Erythroblast (primary cell): Measurements from ENCODE around the gene GGCX.
"Not testable (repeated sequence)": the region's sequence is repeated elsewhere in the genome, so short reads cannot be mapped to it uniquely, and the experiment has no call there.

Experiments used
- DNase-seq, 2 experiments: peaks; one replicate each; lab custom pipeline; 2025; lab: John Stamatoyannopoulos, UW
- GATA1 ChIP-seq: IDR thresholded peaks from 2 replicates; pipeline ENCODE4 v1.6.1; 2011; ENCODE audit warnings: low read depth, mild to moderate bottlenecking, control low read depth, low read length, moderate library complexity
- POLR2A ChIP-seq: IDR thresholded peaks from 2 replicates; pipeline ENCODE4 v1.6.1; 2011; ENCODE audit warnings: mild to moderate bottlenecking, low read length

Gene GGCX

DNA sequence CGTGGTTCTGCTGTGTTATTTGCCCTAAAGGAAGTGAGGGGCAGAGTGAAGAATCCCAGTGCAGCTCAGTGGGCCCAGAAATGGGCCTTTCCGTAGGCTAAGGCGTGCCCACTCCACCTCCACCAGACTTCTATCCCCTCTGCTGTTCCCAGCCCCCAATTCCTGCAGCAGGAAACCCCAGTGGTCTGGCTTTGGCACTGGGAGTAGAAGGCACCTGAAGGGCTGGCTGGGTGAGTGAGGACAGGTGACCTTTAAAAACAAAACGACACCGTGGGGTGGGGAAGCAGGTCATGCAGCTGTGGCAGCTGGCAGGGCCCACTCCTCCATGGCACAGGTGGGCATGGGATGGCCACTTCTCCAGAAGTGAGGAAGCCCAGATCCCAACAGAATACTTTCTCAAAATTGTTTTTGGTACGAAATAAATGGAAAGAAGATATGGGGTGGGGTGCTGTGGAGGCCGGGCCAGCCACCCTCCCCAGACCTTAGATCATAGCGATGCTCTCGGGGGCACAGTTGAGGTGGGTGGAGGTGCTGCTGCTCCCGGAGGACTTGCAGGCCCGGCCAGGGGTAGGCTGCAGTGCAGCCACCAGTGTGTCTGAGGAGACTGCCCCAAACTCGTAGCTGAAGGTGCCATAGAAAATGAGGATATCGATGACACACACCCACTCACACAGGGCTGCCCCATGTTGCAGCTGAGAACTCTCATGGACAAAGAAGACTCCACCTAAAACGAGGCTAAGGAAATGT lies 37.5 kb upstream of the GGCX start:
- TF ChIP-seq POLR2A (no peak), GATA1 (no peak)
- DNase-seq, result no peak

DNA sequence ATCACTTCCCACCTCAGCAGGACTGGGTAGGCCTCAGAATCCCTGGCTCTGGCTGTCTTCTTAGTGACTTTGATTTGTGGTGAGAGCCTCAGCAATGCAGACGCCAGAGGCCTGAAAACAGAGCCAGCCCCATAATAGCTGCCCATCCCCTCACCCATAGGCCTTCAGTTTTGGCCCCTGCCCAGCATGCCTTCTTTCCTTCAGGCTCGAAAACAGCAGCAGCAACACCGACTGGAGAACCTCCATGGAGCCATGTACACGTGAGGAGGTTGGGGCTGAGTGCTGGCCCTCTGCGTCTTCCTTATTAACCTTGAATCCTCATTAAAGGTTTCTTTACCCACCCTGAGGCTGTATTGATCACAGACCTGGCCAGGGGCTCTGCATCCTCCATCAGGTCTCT lies 35.9 kb upstream of the GGCX start:
- DNase-seq, result no peak
- TF ChIP-seq GATA1 (no peak), POLR2A (no peak)

DNA sequence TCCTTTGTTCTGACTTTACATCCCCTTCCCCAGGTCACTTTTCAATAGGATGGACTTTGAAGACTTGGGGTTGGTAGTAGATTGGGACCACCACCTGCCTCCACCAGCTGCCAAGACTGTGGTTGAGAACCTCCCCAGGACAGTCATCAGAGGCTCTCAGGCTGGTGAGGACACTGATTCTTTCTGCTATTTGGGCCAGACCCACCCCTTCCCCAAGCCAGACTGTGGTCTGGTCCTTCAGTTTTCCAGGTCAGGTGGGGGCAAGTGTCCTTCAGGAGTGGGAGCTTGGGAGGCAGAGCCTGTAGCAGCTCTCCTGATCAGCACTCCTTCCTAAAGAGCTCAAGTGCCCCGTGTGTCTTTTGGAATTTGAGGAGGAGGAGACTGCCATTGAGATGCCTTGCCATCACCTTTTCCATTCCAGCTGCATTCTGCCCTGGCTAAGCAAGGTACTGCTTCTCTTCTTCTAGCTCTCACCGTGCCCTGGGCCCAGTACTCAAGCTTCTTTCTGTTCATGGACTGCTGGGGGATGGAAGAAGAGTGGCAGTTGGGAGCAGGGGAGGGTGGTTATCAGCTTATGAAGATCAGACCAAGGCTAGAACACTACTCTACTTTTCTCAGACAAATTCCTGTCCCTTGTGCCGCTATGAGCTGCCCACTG lies 35.3 kb upstream of the GGCX start:
- DNase-seq, result no peak
- TF ChIP-seq GATA1 (no peak), POLR2A (no peak)

DNA sequence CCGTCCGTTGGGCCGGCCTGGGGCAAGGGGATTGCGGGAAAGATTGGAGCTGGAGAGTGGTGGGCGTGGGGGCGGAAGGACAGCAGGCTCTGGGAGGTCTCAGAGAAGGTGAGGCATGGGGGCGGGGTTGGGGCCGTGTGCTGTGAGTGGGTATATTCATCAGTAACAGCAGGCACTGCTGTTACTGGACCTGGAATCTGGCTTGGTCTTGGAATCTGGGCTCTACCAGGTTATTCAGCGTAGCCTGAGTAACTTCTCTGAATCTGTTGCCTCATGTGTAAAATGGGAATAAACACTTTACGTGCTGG lies 34.7 kb upstream of the GGCX start:
- TF ChIP-seq POLR2A (no peak), GATA1 (no peak)
- DNase-seq, result no peak

DNA sequence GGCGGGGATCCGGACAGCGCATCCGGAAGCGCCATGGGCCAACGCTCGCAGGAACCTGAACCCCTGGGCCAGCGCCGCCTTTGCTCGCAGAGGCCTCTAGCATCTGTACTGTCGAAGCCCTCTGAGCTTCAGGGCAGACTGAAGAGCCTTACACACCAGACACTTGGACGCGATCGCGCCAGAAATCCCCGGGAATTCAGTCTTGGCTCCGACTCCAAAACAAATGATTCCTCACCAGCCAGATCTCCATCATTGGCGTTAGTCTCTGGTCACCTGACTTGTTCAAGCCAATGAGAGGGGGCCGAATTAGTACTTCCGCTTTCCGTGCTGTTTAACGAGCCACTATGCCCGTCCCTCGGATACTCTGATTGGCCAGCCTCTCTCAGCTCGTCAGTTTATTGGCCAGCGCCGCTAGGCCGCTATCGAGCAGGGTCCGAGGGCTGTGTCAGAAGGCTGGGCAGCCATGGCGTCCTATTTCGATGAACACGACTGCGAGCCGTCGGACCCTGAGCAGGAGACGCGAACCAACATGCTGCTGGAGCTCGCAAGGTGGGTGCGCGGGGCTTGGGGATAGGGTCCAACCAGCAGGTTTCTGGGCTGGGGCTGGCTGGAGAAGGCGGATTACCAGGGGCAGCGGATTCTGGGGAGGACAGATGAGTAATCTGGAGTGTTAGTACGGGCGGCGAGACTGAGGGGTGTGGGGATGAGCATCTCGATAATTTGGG lies 34.2 kb upstream of the GGCX start, which contains the start of gene RNF181:
RNF181 (plus strand) TSS at position 445 of the 725 bp plus-strand sequence; CDS start at position 464, 19 bp downstream.
- peak; percentile 97 to 98 for DNase-seq
- TF ChIP-seq POLR2A, result peak; percentile 95
- TF ChIP-seq GATA1, result no peak

DNA sequence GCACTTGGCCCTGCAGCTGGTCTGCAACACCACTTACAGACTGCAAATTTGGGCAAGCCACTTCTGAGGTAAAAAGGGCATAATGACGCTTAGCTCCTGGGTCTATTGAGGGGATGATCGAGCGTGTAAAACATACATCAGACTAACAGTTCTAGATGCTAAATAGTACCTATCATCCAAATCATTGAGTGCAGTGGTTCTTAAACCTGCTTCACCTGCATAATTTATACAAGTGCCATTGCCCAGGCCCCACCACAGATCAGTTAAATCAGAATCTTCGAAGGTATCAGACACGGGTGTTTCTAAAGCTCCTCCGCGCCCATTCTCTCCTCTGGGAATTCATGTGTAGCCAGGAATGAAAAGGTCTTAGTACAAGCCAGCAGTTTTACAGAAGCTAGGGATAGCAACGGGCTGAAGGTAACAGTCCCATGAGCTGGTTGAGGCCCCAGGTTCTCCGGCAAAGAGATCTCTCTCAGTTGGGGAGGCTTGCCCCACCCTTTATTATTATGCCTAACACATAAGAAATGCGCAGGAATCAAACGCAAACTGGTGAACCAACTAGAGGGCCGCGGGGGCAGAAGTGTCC lies 33.5 kb upstream of the GGCX start:
- no peak for TF ChIP-seq POLR2A
- TF ChIP-seq GATA1, result no peak
- DNase-seq, result no peak

DNA sequence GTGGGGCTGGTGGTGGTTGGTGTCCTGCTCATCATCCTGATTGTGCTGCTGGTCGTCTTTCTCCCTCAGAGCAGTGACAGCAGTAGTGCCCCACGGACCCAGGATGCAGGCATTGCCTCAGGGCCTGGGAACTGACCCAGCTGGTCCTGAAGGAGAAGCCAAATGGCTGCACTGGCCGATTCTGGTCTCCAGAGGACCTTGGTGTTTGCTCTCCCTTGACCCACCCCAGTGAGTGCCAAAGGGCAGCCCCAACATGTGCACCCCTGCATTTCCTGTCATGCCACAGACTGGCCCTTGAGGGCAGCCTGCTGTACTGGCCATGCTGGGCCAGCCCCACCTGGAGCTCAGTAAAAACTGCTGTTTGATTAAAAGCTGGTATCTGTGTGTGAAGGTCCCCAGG lies 31.7 kb upstream of the GGCX start:
- no peak for DNase-seq
- TF ChIP-seq POLR2A (no peak), GATA1 (no peak)

DNA sequence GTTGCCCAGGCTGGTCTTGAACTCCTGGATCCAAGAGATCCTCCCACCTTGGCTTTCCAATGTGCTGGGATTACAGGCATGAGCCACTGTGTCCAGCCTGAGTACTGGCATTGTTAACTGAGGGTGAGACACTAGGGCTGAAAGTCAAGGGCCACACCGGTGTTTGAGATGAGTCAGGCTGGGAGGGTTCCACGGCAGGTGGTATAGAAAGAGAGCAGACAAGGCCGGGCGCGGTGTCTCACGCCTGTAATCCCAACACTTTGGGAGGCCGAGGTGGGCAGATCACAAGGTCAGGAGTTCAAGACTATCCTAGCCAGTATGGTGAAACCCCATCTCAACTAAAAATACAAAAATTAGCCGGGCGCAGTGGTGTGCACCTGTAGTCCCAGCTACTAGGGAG lies 31.0 kb upstream of the GGCX start:
- DNase-seq, result not testable (repeated sequence)

DNA sequence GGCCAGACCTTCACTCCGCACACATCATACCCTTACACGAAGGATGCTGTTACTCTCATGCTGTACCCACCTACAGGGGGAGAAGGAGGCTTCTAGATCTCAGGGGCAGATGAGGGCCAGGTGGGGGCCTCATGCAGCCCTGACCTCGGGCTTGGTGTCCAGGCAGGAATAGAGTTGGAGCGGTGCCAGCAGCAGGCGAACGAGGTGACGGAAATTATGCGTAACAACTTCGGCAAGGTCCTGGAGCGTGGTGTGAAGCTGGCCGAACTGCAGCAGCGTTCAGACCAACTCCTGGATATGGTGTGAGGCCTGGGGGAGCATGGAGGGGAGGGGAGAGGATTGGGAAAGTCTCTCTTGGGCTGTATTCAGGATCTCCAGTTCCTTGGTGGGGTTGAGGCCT lies 30.3 kb upstream of the GGCX start:
- no peak for DNase-seq
- no peak for TF ChIP-seq GATA1
- TF ChIP-seq POLR2A, result no peak

DNA sequence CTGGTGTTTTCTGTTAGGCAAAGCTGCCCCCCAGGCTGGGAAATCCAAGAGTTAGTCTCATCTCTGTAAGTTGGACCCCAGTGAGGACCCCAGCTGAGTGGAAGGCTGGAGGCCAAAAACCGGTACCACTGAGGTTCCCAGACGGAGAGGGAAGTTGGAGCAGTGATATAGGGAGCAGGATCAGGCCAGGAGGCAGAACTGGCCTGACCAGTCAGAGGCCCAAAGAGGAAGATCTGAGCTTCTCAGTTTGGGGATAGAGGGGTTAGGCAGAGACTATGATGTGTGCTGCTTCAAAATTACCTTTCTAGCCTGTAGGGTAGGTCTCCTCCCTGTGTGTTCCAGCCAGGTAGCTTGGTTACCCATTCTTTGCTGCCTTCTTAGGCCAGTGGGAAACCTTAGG lies 29.7 kb upstream of the GGCX start:
- DNase-seq, result no peak
- TF ChIP-seq GATA1, result no peak
- TF ChIP-seq POLR2A, result no peak

DNA sequence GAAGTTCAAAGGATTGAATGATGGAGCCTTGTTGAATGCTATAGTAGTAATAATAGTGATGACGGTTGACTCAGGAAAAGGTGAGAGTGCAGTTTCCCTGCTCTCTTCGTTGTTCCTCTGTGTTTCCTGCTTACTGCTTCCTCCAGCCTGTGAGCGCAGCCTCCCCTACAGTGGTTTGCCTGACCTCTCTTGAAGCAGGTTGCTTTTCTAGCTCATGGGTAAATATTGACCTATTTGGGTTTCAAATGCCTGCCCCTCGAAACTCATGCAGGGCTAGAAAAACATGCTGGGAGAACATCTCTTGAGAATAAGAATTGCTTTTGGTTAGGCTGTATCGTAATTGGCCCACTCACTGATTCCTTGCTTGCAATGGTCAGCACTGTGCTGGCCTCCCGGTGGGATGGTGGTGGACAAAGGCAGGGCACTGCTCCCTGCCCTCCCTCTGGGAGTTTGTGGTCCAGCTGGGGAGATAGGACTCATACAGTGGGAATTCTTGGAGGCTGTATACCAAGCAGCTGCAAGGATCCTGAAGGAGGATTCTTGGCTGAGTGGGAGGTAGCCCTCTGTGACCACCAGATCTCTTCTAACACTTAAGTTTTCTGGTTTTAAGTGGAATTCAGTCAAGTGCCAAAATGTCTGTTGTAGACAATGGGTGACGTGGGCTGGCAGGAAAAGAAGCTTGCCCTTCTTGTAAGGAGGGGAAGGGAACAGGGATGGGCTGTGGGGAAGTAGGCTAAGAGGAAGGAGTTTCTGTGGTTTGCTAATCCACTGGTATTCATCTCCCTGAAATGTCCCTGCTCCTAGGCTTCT lies 28.9 kb upstream of the GGCX start:
- DNase-seq, result no peak

DNA sequence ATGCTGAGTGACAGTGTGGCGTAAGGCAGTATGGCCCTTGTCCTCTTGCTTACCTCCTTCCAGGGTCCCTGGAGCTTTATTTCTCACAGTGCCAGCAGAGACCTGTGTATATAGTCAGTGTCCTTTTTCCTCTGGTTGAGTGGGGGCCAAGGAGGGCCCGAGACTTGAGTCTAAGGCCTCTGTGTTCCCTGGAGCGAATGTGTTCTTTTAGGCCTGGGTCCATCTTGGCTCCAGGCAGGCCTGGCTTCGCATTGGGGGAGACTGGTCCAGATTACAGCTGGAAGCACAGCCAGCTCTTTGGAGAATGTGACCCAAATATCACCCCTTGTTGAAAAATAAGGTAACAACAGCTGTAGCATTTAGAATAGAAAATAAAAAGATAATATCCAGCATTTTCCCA lies 27.9 kb upstream of the GGCX start:
- TF ChIP-seq GATA1, result no peak
- no peak for TF ChIP-seq POLR2A
- no peak for DNase-seq

More for the DNA sequence above, 28.9 kb upstream of the GGCX start:
- TF ChIP-seq POLR2A, result no peak
- TF ChIP-seq GATA1, result no peak

DNA sequence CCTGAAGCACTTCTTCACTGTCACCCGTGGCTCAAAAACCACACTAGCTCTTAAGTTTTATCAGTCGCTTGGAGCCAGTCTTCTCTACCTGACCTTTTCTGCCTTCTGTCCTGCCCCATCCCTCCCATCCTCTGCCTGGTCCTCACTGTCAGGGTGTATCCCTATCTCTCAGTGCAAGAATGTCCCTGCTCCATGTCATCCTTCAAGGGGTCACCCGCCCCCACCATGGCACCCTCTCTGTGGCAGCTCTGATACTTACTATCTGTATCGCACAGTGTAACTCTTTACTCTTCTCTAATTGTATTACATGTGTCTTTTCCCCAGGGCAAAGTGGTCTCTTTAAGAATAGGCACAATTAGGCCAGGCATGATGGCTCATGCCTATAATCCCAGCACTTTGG lies 27.4 kb upstream of the GGCX start:
- no peak for TF ChIP-seq POLR2A
- peak in 1 of 2 experiments; percentile 12 for DNase-seq
